HG02571 (cell line): Measurements from ENCODE around the gene GRAP2.
"Not testable (repeated sequence)": the region's sequence is repeated elsewhere in the genome, so short reads cannot be mapped to it uniquely, and the experiment has no call there.

Source experiments
- ATAC-seq: cut with Tn5 transposase; IDR thresholded peaks from one replicate; pipeline ENCODE4 v1.9.1; 2021; ENCODE audit warnings: mild to moderate bottlenecking, moderate library complexity; ENCODE audit not compliant: unreplicated experiment

Gene GRAP2

DNA sequence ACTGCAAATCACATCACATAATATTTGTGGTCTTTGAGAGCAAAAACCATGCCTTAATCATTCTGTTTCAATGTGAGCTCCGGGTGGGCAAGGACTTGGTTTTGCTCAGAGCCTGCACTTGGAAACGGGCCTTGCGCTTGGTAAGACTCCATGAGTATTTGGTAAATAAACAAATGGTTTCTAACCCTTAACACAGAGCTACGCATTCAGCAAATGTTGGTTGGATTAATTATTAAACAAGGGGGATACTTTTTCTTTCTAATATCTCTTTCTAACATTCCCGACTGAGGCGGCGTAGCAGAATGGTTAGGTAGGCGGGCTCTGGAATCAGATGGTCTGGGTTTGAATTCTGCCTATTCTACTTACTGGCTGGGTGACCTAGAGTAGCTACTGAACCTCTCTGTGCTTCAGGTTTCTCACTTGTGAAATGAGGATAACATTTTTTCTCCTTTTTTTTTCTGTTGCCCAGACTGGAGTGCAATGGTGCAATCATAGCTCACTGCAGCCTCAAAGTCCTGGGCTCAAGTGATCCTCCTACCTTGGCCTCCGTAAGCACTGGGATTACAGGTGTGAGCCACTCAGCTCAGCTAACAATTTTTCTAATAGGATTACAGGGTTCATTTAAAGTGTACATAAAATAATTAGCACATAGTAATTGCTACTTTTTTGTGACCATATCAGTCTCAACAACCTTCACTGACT is 90.4 kb downstream of the GRAP2 start:
- ATAC-seq: no peak

DNA sequence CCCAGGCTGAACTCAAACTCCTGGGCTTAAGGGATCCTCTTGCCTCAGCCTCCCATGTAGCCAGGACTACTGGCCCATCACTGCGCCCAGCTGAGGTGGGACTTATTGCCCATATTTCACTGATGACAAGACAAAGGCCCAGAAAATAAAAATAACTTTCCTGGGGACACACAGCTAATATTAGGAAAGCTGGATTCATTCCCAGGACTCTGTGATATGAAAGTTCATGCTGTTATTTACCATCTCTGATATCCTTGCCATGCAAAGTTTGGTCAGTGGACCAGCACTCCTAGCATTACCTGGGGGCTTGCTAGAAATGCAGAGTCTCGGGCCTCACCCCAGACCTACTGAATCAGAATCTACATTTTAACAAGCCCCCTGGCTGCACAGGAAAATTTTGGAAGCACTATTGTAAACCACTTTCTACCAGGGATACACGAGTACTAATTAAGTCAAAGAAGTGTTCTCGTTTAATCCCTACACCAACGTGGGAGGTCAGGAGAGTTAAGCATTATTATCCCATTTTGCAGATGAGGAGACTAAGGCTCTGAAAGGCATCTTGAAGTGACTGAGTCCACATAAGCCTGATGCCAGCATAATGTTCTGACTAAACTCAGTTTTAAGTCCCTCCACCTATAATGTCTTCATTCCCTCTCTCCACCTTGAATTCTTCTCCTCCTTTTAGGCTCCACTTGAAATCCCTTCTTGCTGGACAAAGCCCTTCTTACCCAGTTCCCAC is 91.4 kb downstream of the GRAP2 start:
- ATAC-seq: no peak

GRCh38 chr22:39992894-39993293 is 92.0 kb downstream of the GRAP2 start:
- ATAC-seq: not testable (repeated sequence)

DNA sequence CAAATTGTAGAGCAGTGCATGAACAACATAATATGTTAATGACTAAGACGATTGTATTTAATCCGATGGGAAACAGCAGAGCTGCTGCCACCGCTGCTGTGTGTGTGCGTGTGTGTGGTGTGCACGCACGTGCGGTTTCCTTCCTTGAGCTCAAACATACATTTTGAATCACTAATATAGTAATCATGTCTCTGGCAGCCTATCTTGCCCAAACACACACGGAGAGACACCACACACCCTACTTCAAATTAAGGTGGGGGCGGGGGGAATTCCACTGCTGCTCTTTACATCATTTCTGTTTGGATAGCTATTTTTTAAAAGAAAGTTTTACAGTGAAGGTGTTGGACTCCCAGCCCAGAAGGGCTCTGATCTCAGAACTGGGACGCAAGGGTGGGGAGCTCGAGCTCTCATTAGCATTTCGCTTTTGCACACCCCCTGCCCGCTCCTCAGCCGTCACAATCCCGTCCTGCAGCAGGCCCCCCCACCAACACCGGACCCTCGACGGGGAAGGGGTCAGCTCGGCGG is 93.2 kb downstream of the GRAP2 start:
- no peak for ATAC-seq

- no peak for ATAC-seq
Observed at GRCh38 chr22:39994566-39995392, 93.9 kb downstream of the GRAP2 start, which contains the start of gene FAM83F. TSS of gene FAM83F (plus strand) at chr22:39994954. CDS start at chr22:39995043, 89 bp downstream.

DNA sequence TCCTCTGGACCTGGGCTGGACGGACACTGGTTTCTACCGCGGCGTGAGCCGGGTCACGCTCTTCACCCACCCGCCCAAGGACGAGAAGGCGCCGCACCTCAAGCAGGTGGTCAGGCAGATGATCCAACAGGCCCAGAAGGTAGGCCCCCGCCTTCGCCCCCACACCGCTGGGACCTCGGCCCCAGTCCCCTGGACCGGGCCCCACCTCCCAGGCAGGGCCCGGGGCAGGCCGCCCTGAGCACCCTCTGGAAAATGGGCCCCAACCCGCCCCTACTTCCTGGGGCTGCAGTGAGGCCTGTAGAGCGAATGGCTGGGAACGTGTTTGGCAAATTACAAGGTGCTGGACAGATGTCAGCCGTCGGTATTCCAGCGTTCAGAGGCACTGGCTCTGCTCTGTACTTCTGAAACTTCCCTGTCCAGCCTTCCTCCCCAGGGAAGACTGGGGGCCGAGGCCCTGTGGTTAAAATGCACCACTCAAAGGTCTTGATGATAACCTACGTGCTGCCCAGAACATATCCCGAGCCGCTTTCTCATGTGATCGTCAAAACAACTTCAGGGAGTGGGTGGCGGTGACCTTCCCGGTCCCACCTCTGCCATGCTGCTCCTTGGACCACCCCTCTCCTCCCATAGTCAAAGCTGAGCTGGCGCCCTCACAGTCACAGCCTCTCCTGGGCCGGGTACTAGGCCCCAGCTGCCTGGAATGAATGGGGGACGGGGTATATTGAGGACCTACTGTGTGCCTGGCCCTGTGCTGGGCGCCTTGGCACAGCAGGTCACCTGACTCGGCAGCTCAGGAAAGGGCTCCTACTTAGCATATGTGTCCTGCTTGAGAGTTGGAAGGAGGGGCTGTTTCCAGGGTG is 94.7 kb downstream of the GRAP2 start:
- ATAC-seq: no peak

- ATAC-seq: no peak
Observed at GRCh38 chr22:39996732-39997131, 95.8 kb downstream of the GRAP2 start.

DNA sequence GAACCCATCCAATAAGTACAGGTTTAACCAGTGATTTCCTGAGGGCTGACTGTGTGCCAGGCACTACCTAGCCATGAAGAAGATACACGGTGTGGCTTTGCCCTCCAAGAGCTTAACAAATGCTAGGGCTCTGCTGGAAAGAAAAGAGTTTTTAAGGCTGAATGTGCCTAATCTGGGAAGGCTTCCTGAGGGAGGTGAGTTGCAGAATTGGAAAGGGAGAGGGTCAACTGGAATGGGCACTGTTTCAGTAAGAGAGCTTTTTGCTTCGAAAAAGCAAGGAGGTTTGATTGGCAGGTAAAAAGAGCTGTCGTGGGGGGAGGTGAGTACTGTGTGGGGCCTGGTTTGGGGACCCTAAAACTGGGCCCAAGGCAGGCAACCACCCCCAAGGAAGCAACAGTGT is 96.5 kb downstream of the GRAP2 start:
- ATAC-seq: no peak

- no peak for ATAC-seq
Observed at GRCh38 chr22:39997939-39998726, 97.2 kb downstream of the GRAP2 start.

GRCh38 chr22:39999144-39999757 is 98.4 kb downstream of the GRAP2 start:
- ATAC-seq: no peak

GRCh38 chr22:40000171-40000570 is 99.3 kb downstream of the GRAP2 start:
- ATAC-seq: no peak

DNA sequence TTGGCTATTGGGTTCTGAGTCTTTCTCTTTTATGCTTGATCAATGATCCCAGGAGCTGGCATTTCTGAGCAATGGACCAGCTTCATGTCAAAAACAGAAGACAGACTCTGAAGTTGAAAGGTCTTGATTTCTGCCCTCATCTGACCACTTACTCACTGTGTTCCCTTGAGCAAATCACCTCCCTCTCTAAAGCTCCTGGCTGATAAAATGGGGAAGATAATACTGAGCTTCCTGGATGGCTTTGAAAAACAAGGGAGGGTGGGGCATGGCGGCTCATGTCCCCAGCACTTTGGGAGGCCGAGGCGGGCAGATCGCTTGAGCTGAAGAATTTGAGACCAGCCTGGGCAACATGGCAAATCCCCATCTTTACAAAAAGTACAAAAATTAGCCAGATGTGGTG is 100.2 kb downstream of the GRAP2 start:
- ATAC-seq: no peak

DNA sequence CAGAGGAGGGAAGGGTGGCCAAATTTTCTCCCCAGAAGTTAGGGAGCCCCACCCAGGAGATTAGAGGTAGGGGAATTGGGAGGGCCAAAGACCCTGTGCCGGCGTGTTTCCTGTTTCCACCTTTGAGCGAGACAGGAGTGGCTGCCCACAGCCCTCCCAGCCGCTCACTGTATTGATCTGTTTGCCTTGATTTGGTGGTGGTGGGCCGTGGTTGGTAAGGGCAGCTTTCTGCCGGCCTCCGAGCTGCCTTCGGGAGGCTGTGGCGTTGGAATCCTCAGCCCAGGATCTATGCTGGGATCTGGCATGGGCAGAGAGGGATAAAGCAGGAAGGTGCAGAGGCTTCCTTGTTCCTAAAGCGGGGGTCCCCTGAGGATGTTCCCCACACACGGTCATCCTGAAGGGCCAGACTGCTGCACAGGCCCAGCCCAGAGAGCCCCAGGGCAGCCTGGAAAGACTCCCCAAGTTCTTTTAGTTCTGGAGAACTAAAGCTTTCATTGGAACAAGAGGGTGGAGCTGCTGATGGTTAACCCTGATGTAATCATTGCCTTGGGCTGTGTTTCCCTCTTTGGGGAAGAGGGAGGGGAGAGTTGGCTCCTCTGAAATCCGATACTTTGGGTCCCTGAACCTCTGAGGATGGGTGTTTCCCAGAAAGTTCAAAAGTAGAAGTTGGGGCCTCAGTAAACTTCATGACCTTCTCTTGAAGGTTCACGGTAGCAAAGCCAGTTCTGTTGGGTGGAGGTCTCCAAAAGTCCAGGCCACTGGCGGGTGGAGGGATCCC is 101.1 kb downstream of the GRAP2 start:
- ATAC-seq: no peak

DNA sequence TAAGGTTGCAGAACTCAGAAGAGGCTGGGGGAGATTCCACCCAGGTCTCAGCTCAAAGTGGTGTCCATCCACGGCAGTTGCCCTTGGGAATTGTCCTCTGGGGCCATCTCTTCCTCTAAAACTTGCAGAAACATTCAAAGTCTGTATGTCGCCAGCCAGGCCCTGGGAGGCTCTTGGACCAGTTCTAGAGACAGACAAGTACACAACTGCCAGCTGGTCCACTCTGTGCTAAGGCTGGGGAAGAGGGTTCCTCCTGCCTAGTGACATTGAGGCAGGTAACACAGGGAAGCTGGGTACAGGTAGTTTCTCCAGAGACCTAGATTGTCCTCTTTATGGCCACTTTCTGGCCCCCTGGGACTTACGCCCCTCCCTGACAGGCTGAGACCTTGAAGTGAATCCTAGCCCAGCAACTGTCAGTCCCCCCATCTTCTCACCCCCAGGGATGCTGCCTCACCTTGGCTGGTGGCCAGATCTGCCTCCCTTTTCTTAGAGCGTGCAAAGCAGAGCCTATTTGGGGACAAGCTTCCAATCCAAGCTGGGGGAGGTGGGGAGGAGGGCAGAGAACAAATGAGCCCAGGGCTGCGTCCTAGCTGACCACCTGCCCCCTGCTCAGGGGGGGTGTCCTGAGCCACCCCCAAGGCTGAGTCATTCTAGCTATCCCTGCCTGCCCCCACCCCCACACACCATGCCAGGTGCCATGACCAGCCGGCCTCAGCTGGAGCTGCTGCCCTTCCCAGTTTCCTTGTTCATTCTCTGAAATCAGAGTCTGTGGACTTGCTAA is 102.2 kb downstream of the GRAP2 start:
- no peak for ATAC-seq

- ATAC-seq: no peak
Observed at GRCh38 chr22:40004836-40005235, 104.0 kb downstream of the GRAP2 start.

GRCh38 chr22:40006641-40007040 is 105.8 kb downstream of the GRAP2 start:
- no peak for ATAC-seq

GRCh38 chr22:40007853-40008710 is 107.2 kb downstream of the GRAP2 start:
- no peak for ATAC-seq
